Central memory CD4-positive, alpha-beta T cell (primary cell): ENCODE data around the gene MEX3D.
"Not testable (repeated sequence)": the region's sequence is repeated elsewhere in the genome, so short reads cannot be mapped to it uniquely, and the experiment has no call there.

Experiments
- DNase-seq: peaks from one replicate; pipeline ENCODE4 v3.0.0; 2022

MEX3D gene

DNA sequence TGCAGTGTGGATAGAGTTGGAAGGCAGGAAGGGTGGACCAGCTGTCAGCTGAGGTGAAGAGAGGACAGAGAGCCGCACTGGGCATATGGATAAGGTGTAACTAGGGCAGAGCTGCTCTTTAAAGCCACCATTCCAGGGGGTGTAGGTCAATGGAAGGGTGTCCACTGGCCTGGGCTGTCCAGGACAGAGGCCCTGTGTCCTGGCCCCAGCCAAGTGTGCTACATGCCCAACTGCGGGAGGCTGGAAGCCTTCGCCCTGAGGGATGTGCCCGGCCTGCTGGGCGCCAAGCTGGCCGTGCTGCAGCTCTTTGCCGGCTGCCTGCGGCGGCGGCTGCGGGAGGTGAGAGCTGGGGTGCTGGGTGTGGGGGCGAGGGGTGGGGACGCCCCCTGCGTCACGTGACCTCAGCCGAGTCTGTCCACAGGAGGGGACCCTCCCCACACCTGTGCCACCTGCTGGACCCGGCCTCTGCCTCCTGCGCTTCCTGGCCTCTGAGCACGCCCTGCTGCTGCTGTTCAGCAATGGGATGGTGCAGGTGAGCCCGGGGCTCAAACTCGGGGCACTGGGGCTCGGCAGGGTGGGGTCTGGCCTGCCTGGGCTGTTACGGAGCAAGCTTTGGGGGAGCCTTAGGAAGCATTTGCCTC, 34.5 kb downstream of the MEX3D start:
- no peak for DNase-seq

DNA sequence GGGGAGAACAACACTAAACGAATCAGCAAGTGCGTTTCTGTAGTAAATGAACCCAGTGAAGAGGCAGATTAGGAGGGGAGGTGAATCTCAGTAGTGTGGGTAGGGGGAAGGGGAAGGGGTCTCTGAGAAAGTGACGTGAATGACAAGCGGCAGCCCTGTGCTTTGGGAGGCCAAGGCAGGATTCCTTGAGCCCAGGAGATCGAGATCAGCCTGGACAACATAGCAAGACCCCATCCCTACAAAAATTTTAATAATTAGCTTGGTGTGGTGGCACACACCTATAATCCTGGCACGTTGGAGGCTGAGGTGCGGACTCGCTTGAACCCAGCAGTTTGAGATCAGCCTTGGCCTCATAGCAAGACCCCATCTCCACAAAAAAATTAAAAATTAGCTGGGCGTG, 36.1 kb downstream of the MEX3D start:
- no peak for DNase-seq

DNA sequence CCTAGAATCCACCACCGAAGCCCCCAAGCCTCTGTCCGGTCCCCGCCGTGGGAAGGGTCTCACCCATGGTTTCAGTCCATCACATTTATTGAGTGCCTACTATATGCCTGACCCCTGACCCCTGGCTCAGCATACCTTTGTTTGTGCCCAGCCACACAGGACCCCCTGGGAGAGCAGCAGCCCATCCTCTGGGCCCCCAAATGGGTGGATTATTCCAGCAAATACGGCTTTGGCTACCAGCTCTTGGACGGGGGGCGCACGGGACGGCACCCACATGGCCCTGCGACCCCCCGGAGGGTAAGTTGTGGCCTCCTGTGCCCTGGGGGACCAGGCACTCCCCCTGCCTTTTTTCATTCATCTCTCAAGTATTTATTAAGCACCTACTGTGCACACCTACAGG, 36.5 kb downstream of the MEX3D start:
- DNase-seq: no peak

GRCh38 chr19:1530856-1531255, 37.3 kb downstream of the MEX3D start:
- DNase-seq: not testable (repeated sequence)

DNA sequence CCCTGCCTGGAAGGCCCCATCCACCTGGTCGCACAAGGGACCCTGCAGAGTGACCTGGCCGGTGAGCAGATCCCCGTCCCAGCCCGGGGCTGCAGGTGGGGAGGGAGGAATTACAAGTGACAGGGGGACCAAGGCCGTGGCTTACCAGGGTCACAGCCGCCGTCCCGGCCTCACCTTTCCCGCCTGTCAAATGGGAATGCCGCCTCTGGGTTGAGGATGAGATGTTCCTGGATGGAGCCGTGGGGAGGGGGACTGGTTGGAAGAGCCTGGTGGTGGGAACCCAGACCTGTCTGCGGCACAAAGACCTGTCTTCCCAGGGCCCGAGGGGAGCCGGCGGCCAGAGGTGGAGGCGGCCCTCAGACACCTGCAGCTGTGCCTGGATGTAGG, 38.7 kb downstream of the MEX3D start:
- DNase-seq: no peak

DNA sequence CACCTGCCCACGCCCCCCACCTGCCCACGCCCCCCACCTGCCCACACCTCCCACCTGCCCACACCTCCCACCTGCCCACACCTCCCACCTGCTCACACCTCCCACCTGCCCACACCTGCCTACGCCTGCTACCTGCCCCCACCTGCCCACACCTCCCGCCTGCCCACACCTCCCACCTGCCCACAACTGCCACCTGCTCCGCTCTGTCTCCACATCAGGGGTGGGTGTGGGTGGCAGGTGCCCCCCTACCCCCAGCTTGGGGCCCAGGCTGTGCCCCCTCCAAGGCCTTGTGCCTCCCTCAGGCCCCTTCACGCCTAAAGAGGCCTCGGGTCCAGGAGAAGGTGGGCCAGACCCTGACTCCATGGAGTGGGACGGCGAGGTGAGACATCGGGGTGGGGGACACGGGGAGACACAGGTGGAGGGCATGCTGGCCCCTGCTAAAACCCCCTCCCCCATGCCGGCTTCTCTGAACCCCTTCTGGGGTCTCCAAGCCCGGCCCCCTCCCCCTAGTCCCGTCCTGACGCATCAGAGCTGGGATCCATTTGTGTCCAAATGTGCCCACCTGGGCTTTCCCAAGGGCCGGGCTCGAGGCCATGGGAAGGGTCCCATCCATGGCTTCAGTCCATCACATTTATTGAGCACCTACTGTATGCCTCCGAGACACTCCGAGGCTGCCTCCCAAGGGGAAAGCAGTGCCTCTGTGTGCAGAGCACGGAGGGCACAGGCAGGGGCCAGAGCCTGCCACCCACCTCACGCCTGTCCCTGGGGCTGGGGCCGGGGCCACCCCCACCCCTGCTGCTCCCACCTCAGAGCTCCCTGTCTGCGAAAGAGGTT, 39.3 kb downstream of the MEX3D start:
- no peak for DNase-seq

GRCh38 chr19:1527650-1528309, 40.3 kb downstream of the MEX3D start:
- no peak for DNase-seq

DNA sequence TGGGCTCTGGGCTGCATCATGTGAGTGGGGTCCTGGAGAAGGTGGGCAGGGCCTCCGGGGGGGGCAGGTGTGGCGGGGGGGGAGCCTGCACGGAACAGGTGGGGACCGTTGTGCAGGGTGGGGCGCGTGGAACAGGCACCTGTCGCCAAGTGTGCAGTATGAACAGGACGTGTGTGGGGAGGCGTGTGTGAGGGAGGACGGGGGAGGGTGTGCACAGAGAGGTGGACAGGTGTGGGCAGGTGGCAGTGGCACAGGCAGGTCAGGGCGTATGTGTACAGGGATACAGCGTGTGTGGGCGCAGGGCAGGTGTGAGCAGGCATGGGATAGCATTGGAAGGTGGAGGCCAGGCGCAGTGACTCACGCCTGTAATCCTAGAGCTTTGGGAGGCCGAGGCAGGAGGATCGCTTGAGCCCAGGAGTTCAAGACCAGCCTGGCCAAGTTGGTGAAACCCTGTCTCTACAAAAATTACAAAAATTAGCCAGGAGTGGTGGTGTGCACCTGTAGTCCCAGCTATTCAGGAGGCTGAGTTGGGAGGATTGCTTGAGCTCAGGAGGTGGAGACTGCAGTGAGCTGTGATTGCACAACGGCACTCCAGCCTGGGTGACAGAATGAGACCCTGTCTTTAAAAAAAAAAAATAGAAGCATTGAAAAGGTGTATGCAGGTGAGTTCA, 41.0 kb downstream of the MEX3D start:
- no peak for DNase-seq

DNA sequence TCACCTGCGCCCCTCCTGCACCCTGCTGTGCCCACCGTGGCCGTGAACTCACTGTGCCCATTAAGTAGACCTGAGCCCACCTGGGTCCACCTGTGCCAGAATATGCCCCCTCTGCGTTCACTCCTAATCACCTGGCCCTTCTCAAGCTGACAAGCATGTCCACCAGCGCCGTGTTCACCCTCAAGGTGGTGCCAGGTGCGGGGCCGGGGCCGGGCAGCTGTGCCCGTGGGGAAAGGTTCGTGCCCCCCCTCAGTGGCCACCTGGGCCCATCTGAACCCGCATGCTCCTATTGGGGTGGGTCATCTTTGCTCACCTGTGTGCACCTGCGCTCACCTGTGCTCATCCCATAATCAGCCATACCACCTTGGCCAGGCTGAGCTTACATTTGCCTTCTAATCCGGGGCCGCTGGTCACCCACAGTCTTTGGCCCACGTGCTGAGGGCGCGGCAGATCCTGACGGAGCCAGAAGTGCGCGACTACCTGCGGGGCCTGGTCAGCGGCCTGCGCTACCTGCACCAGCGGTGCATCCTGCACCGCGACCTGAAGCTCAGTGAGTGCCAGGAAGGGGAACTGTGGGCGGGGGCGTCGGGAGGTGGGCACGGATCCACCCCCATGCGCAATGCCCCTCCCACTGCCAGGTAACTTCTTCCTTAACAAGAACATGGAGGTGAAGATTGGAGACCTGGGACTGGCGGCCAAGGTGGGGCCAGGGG, 41.9 kb downstream of the MEX3D start:
- no peak for DNase-seq

- DNase-seq: no peak
These were observed 42.8 kb downstream of the MEX3D start for GRCh38 chr19:1525343-1525742.

DNA sequence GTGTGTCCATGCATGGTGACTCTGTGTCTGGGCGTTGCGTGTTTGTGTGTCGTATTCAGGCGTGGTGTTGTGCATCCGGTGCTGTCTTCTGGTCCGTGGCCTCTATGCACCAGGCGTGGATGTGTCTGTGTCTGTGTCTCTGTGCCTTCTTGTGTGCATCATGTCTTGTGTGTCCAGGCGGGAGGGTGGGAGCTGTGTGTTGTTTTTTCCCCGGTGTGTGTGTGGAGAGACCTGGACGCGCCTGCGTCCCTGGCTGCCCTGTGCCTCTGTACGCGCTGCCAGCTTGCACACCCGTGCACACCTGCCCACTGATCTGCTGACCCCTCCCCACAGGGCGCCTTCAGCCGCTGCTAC, 43.2 kb downstream of the MEX3D start:
- no peak for DNase-seq

GRCh38 chr19:1524287-1524971, 43.7 kb downstream of the MEX3D start:
- no peak for DNase-seq

DNA sequence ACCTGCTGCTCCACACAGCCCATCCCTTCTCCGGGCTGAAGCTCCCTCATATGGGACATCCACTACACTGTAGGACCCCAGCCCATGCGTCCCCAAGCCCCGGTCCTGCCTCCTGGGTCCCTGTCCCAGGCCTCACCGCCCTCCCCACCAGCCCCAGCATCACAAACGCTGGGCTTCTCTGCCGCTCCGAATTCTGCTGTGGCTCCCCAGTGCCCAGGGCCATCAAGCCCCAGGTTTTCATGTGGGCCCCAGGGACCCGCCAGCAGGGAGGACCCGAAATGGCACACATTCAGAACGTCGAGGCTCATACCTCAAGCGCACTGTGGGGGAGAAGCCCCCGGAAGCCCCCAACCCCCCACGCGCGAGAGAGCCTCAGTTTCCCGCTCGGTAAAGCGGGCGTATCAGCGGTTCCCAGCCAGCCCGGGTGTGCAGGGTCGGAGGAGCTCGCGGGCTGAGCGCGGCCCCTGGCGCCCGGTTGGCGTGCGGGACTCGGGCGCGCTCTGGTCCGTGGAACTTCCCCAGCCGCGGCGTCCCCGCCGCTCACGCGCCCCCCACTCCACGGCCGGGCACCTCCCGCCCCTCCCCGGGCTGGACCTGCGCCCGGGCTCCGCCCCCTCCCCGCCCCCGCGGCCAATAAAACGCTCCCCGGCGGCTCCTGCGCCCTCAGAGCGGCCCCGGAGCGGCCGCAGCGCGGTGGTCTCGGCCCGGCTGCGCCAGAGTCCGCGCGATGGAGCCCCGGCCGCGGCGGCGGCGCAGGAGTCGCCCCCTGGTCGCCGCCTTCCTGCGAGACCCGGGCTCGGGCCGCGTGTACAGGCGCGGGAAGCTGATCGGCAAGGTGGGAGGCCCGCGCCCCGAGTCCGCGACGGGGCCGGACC, 44.5 kb downstream of the MEX3D start, which contains the start of gene PLK5:
Gene PLK5, plus strand, starts transcription at position 666 of the 875 bp plus-strand sequence. CDS start 2,920 bp downstream, outside the sequence.
- no peak for DNase-seq

DNA sequence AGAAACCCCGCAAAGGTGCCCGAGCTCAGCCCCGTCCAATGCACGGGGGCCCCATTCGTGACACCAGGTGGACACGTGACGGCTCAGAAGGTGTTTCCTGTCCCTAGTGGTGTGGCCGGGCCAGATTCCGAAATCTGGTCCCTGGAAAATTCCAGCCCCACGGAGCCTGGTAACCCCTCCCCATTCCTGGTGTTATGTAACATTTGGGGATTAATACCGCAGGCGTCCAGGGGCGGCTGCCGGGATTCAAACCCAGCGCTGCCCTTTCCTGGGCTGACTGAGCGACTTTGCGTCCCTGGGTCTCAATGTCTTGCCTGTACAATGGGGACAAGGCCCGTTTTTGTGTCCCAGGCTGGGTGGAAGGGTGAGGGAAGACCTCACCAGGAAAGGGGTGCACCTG, 45.3 kb downstream of the MEX3D start:
- no peak for DNase-seq

GRCh38 chr19:1522061-1522460, 46.1 kb downstream of the MEX3D start:
- no peak for DNase-seq

GRCh38 chr19:1521636-1522035, 46.5 kb downstream of the MEX3D start:
- DNase-seq: no peak

DNA sequence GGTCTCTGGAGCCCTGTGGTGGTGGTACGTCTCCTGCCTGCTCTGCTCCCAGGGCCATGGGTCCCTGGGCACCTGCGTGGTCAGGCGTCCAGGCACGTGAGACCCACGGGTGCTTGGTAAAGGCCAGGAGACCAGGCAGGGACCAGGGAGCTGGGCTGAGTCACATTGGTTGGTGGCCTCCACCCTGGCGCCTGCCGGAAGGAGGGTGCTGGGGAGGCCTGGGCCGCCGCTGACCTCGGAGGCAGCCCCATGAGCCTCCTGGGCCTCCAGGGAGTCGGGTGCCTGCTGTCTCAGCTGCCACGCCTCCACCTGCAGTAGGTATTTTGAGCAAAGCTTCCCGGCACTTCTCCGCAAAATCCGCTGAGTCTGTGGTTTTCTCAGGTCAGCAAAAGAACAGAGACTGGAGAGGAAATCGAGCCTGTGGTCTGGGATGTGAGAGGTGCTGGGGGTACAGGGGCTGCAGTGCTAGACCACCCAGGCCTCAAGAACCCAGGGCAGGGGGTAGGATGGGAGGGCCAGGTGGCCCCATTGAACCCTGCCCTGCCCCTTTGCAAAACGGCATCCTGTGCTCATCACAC, 47.8 kb downstream of the MEX3D start:
- no peak for DNase-seq

DNA sequence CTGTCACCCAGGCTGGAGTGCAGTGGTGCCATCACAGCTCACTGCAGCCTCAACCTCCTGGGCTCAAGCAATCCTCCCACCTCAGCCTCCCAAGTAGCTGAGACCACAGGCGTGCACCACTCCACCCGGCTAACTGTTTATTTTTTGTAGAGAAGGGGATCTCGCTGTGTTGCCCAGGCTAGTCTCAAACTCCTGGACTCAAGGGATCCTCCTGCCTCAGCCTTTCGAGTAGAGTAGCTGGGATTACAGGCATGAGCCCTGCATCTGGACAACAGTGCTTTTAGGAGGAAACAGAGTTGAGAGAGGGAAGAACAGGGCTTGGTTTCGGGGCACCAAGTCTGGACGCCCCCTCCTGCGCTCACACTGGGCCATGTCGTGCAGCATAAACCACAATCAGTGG, 48.3 kb downstream of the MEX3D start:
- DNase-seq: not testable (repeated sequence)

DNA sequence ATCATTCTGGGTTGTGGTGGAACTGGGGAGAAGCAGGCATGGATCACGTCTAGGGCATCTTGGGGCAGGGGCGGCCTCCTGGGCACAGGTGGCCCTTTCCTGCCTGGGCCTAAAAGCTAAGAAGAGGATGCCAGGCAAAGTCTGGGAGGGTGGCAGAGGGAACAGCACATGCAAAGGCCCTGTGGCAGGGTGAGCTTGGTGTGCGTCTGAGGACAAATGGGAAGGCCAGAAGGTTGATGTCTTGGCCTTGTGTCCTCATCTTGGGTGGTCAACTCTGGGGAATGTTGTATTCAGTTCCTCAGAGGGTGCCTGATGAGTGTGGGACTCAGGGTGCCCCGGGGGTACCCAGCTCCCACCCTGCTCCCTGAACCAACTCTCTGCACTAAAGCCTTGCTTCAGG, 49.7 kb downstream of the MEX3D start:
- no peak for DNase-seq

DNA sequence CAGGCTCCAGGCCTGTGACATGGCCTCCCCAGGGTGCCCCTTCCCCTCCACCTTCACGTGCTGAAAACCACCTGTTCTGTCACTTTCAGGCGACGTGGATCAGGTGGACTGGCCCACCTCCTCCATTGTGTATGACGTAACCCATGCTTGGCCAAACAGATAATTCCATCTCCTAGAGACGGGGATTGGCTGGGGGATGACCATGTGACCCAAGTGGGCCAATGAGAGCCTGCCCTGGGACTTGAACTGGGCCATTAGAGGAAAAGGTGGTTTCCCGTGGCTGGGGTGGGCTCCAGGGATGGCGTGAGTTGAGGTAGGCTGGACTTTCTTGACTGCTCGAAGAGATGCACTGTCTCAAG, 51.8 kb downstream of the MEX3D start:
- DNase-seq: no peak
